Activated CD4-positive, alpha-beta T cell treated with anti-CD3 and anti-CD28 coated beads, Interleukin-10, Interleukin-2, amounts not matched to agents 100 ng/mL and 50 ng/mL, durations not matched to agents 16 hours and 8 hours (primary cell): ENCODE data around the gene FAM72A.
"Not testable (repeated sequence)": the region's sequence is repeated elsewhere in the genome, so short reads cannot be mapped to it uniquely, and the experiment has no call there.

ENCODE experiments used
- DNase-seq: peaks from one replicate; pipeline ENCODE4 v3.0.0-alpha.2; 2020

The FAM72A gene

DNA sequence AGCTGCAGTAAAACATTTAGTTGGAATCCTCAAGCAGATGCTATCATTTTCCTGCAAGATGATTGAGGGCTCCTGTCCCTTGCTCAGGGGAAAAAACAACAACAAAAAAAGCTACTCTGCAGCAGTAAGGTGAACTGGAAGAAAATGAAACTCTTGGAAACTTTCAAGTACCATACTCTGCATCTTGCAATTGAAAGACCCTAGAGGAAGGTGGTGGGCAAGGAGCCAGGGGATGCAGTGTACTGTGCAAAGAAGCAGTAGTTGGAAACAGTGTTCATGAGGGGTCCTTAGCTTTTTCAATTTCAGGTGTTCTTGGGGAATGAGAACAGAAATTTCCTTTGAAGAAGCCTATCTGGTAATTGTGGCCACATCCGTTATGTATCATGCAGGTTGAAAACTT, 8.2 kb upstream of the FAM72A start:
- DNase-seq: not testable (repeated sequence)

DNA sequence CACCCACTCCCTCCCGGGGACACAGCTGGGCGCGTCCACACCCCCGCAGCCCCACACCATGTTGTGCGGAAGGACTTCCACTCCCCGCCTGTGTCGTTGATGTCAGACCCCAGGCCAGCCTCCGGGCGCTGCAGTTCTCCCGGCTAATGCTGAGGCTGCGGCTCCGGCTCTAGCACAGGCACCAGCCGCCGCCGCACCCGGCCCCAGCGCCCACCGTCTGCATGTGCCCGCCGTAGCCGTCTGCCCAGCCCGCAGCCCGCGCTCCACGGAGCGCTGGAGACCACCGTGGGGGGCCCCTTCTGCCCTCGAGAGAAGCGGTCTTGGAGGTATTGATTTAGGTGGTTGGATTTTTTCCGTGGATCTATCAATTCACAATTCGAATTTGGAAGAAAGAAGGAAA, 2.9 kb upstream of the FAM72A start:
- peak; percentile 6 for DNase-seq

DNA sequence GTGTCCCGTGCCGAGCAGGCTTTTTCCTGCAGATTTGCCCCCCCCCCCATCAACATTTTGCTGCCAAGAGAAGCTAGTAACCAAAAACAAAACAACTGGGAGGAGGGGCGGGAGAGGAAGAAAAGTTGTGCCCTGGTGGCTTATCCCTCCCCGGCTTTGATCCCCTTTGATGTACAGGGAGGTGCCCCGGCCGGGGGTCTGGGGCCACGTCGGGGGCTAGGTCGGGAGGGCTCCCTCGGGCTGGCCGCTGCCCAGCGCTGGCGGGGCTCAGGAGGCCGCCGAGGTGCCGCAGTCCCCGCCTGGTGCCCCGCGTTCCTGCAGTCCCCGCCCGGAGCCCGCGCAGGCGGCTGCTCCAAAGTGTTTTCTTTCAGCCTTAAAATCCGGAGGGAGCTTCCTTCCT, 2.2 kb upstream of the FAM72A start:
- not testable (repeated sequence) for DNase-seq

DNA sequence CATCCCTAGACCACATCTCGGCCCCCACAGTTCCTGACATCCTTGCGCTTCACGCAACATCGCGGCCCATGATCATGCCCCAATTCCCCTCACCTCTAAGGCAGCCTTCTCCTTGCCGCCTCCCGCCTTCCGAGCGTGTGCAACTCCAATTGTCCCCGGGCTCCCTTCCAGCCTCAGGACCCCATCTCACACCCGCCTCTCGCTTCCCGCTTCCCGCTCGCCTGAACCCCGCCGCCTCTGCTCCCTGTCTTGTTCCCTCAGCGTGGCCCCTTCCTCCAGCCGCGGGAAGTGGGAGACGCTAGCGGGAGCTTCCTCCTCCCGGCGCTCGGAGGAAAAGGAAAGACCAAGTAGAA, 1.5 kb upstream of the FAM72A start:
- peak; percentile 11 for DNase-seq

DNA sequence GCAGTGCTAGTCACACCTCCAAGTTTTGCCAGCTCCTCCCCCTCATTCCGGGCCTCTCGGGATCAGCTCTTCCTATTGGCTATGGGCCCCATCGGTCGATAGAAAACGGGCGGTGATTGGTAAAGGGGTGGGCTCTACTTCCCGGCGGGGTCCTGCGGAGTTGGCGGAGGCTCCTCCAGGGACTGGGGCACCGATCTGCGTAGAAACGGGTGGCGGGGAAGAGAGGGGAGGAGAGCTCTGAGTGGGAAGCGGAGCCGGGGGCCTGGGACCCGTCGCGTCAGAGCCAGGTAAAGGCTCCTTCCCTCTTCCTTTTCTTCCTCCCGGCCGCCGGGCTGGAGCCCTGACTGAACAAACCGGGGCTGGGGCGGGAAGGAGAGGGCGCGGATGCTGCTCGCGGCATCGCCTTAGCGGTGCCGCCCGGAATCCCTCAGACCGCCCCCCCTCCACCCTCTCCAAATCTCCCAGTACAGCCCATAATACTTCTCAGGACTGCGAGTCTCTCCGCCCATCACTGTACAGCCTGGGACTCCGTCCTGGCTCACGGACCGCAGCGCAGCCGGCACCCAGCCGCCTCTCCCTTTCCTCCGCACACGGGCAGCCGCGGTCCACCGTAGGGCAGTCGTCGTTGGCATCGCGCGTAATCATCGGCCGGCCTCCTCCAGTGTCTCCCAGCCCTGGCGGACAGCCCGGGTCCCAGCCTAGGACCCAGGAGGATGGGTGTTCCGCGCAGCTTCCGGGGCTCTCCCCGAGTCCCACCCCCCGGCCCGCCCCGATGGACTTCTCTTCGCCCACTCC, 922 bp upstream of the FAM72A start, which contains the start of gene SRGAP2:
Gene SRGAP2 (plus strand): TSS at position 178 of the 795 bp plus-strand sequence. CDS start 2,430 bp downstream, outside the sequence.
- DNase-seq: peak; percentile 63

DNA sequence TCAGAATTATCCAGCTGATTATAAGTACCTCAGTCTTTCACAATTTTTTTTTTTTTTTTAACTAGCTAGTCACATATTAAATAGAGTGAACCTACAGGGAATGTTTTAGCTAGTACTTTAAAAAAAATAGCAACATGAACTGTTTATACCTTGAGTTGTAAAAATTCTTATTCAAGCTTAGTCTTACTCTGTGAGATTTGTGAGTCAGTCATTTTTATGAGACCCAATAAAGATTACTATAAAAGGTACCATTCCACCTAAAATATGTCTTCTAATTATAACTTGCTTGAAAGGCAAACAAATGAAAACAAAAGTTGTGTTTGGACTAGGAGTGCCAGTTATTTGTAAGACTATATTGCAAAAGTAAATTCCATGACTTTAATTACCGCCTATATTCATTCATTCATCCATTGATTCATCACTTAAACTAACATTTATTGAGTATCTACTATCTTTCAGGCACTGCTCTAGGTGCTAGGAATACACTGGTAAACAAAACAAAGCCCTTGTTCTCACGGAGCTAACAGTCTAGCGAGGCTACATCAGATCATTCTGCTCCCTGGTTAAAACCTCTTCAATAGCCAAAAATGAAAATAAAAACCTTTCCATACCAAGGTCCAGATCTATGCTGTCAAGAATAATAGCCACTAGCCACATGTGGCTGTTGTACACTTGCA, 5.8 kb downstream of the FAM72A start:
- not testable (repeated sequence) for DNase-seq

DNA sequence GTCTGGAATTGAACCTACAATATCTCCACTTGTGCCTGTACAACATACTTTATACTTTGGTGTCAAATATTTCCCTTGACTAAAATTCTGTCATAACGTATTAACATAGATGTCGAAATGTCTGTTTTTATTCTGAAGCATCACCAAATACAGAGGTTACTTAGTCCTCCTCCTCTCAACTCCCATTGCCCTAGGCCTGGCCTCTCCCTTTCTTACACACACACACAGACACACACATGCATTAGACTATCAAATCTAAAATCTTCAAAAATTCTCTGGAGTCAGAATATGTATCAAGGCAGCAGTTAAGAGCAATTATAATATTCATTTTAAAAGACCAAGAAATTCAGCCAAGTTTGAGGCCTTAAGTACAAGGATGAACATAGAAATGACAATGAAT, 7.5 kb downstream of the FAM72A start:
- DNase-seq: not testable (repeated sequence)

DNA sequence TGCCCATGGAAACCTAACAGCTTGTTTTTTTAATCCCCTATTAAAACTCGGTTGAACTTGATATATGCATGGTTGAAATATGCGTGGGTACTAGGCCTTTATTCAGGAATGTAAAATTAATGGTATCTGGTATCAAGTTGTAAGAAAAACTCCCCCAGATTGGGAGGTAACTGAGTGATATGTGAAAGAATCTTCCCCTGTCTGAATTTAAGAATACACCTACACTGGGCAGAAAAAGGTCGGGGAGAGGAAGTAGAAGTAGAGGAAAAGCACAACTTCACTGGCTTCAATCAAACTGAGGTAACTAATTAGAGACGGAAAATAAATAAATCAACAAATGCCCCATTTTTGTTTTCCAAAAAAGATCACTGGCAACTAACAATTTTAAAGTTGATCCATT, 15.8 kb downstream of the FAM72A start:
- not testable (repeated sequence) for DNase-seq

DNA sequence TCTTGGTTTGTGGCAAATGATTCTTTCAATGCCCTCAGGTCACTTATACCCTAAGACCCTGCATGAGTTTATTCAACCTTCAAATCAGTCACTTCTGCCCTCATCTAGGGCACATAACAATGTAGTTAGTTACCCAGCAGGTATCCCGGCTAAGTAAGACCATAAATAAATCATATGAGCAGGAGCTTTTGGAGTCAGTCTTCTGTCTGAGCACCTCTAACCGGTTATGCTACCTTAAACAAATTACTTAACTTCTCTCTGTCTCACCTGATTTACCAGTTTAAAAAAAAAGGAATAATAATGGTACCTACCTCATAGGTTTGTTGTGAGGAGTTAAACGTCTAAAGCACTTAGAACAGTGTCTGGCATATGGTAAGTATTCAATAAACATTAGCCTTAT, 16.9 kb downstream of the FAM72A start:
- DNase-seq: not testable (repeated sequence)

DNA sequence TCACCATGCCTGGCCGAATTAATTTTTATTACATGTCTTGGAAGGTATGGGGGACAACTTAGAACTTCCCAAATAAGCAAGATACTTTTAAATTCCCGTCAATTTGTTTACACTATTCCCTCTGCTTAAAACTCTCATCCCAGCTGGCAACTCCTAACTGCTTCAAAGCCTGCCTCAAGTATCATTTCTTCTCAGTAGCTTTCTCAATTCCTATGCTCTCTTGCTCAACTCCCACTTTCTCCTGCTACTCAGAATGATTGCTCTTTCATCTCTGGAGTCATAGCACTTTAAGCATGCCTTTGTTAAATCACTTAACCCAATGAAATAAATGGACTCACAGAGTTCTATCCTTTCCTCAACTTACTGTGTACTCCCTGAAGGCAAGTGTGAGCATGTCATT, 18.9 kb downstream of the FAM72A start:
- DNase-seq: not testable (repeated sequence)

DNA sequence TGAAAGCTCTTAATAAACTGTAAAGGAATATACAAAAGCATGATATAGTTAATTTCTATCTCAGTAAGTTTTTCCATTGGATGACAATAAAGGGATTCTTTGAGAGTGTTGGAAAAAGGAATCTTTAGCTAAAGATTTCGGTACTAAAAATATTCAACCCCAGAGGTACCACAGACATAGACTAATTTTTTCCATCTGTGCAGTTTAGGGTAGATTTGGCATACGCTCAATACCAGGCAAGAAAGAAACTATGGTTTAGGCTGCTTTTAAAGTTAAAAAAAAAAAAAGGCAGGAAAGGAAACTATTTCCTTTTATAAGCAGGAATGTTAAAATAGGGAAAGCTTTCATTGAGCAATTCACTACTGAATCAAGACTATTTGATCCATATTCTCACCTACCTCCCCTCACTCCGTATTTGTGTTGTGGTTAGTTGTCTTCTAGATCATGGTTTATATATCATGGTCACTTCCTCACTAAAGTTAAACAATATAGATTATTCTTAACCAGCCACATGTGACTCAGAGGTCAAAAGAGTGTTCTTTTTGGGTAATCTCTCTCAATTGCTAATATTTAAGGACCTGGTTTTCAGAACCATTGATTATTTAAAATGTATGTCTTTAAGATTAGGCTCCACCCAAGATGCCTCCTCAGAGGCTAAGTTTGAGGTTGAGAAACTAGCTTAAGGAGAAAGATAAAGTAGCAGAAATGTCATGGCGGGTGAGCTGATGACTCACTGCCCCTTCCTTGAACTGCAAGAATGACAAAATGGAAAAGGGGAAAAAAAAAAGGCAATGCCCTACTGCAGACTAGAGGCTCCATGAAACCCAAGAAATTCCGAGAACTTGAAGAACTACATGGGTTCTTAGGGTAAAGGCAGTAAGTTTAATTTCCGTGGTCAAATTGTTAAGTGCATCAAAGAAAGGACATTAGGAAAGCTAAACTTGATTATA, 20.0 kb downstream of the FAM72A start:
- DNase-seq: not testable (repeated sequence)

DNA sequence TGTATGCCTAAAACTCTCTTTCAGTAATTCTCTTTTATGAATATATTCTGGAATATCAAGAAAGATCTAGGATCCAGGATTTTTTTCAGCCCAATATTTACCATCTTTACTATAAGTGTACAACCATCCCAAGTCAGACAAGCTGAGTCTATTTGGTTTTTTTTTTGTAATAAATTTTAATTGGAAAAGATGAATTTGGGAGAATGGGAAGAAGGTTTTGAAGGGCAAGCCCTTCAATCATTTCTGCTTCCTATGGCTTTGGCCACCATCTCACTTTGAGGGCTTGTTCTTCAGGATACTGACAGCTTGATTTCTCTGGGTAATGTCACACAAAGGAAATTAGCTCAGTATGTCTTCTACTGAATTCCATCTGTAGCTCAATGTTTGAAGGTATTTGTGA, 23.0 kb downstream of the FAM72A start:
- not testable (repeated sequence) for DNase-seq

DNA sequence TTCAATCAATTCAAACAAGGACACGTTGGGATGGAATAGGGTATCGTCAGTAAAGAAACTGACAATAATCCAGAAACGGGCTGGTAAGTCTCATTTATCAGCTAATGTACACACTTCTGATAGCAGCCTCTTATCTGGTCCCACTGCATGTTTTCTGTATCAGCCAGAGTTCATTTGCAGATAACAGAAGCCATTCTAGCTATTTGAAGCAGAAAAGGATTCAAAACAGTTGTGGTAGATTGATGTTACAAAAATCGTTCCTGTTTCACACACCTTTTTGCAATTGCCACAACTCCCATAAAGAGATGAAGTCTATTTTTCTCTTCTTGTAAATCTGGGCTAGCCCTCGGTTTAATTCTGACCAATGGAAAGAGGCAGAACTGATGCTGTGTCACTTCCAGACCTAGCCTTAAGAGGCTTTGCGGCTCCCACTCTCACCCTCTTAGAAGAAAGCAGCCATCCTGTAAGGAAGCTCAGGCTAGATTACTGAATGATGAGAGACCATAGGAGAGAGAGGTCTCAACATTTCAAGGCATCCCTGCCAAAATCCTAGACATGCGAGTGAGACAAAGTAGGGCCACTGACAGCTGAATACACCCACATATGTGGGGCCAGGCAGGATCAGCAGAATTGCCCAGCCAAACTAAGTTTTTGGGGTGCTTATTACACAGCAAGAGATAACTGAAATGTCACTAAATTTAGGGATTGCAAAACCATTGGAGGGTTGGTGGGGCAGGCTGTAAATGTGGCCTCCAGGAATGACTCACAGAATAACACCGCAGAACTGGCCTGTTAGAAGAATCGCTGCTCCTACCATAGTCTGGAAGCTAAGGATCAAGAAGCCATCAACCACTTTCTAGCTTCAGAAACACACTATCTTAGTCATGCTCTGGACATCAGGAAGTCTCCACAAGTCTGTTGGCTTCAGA, 24.3 kb downstream of the FAM72A start:
- DNase-seq: not testable (repeated sequence)

DNA sequence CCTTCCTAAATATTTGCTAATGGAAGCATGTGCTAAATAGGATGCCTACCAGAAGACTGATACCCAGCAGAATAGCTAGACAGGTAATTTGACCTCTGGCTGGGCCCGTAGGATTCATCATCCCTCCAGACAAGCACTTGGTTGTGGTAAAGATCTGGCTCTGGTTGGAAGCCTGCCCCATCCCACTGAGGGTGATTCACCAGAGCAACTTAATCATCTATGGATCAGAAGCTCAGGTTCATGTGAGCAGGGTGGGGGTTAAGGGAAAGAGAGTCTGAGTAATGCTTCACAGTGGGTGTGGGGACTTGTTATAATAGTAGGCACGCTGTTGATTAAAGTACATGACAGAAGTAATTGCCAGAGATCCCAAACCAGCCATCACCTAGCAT, 26.5 kb downstream of the FAM72A start:
- DNase-seq: not testable (repeated sequence)

DNA sequence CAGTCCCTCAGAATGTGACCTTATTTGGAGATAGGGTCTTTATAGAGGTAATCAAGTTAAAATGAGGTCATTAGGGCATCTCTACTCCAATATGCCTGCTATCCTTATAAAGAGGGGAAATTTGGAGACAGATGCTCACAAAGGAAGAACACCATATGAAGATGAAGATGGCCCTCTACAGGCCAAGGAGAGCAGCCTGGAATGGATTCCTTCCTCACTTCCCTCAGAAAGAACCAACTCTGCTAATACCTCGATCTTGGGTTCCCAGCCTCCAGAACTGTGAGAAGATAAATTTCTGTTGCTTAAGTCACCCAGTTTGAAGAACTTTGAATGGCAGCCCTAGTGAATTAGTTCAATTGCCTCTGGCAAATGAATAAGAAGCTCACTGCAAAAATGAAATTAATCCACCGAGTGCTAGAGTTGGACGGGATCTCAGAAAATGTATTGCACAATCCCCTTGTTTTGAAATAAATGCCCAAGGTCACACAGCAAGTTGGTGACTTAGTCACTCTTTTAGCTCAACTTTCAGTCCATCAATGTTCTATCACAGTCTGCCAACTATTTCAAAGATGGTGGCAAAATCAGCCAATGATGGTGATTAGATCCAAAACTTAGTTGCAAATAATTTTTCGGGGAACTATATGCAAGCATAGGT, 27.1 kb downstream of the FAM72A start:
- not testable (repeated sequence) for DNase-seq

DNA sequence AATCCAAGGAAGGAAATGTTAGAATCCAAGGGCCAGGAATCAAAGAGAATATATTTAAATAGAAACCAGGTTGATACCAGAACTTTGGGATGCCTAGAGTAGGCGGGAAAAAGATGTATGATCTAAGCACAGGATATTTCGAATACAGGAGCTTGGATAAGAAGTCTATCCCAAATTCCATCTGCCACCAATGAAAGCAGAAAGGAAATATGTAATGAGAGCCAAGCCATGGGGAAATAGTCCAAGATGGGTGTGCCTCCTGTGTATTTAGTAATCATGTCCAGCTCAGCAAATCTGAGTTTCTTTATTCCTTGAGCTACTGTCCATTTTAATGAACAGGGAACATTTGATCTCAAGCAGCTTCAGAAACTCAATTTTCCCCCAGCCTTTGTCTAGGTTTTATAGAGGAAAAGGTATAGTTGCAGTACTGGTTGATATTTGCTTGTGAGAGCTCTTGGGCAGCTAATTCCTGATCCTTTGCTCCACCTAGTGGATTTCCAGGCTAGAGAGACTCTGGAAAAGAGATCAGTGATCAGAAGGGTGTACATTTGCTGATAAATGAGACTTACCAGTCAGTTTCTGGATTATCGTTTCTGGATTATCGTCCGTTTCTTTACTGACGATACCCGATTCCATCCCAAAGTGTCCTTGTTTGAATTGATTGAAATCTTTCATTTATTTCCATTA, 28.3 kb downstream of the FAM72A start:
- DNase-seq: not testable (repeated sequence)

DNA sequence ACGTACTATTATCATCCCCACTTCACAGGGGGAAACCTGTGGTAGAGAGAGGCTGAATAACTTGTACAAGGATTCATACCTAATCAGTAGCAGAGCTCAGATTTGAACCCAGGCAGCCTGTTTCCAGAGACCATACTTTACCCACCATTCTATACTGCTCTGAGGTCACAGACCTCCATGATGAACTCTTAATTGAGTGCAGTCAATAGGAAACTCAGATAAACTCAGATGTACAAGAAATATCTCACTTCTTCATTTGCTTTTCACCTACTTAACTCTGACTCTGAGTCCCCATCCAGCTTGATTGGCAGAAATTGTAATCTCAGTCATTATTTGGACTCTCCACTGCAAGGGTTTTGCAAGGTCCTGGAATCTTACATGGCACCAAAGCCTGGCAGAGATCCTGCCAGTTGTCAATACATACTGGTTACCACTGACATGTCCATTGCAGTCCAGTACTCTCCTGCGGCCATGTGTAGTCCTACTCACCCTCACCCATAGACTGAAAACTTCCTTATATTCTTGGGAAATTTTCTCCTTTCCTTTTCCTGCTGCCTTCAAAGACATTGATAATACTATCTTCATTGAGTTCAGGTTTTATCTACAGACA, 29.4 kb downstream of the FAM72A start:
- DNase-seq: not testable (repeated sequence)

DNA sequence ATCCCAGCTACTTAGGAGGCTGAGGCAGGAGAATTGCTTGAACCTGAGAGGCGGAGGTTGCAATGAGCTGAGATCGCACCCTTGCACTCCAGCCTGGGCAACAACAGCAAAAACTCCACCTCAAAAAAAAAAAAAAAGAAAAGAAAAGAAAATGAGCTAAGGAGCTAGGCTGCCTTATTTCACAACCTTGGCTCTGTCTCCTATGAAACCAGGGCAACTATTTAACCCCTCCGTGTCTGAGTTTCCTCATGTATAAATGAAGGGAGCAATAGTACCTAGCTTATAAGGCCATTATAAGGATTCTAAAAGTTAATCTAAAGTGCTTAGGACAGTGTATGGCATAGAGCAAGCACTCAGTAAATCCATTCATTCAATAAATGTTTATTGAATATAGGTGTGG, 32.8 kb downstream of the FAM72A start:
- DNase-seq: not testable (repeated sequence)

DNA sequence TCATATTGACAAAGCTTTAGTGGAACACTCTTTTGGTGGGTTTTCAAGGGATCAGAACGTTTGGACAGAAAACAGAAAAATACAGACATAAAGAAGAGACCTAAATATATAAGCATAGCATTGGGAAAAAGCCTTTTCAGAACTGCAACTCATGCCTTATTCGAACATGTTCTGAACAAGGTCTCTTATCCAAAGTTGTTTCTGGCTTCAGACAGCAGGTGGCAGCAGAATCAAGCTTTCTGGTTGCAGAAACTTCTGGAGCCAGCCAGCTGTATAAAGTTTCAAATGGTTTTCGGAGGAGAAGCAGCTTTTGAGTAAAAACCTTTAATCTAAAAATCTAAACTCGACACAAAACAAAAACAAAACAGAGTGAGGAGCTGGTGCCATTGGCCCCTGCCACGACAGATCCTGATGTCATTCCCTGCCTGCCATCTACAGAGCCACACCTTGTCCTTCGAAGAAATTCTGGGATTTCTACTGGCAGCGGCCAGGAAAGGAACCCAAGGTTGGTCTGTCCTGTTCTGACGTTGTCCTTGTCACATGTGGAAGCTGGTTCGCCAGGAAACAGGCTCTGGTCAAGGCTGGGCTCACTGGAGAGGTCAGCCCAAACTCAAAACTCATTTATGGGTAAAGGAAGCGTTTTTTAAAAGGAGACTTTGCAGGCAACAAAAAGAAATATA, 35.1 kb downstream of the FAM72A start:
- DNase-seq: peak; percentile 18
